SK-N-SH (cell line): Measurements from ENCODE around the gene AUTS2. TPM values are rescaled to one million over a fixed set of nuclear protein-coding genes. Genes with fewer than 3 reads are reported as not detected.

Experiments
- CTCF ChIA-PET: fragments of 300-600, 350-600 bp; formaldehyde crosslinking; extraction: SDS; loops from one replicate; lab custom pipeline; 2021; lab: Yijun Ruan, JAX
- POLR2A ChIA-PET: fragments of 350-600 bp; sonication (Branson Sonifier 250); formaldehyde crosslinking; extraction: SDS; loops from one replicate; lab custom pipeline; 2020; ENCODE audit warnings: antibody characterized with exemption, inconsistent platforms; lab: Yijun Ruan, JAX
- DNase-seq: peaks from one replicate; pipeline ENCODE4 v3.0.0; 2012
- H2AFZ ChIP-seq: fragments of 200-600 bp; sonication (generic); 2 replicates; pipeline ENCODE4 v1.8.1; 2016; ENCODE audit warnings: antibody characterized with exemption, mild to moderate bottlenecking, low read depth
- H3F3A ChIP-seq: fragments of 200-600 bp; sonication (generic); replicated peaks from 2 replicates; pipeline ENCODE3; 2016; ENCODE audit warnings: antibody characterized with exemption, mild to moderate bottlenecking; ENCODE audit not compliant: insufficient read depth
- H3K27ac ChIP-seq, 2 experiments: fragments of 200-500 bp in 1 of 2; fragments of 200-600 bp in 1 of 2; sonication (Bioruptor generic) in 1 of 2; sonication (generic), shearing (Covaris generic) in 1 of 2; 2 replicates each; pipeline versions ENCODE4 v1.5.1 to v1.6.1; 2014 to 2016; ENCODE audit warnings: low read depth in 2 of 2, inconsistent platforms in 1 of 2, low read length in 1 of 2, mild to moderate bottlenecking in 1 of 2, mixed read lengths in 1 of 2
- H3K27me3 ChIP-seq: fragments of 200-600 bp; sonication (generic), shearing (Covaris generic); 2 replicates; pipeline ENCODE4 v1.6.1; 2016; ENCODE audit warnings: mixed run types; ENCODE audit not compliant: insufficient read depth
- H3K36me3 ChIP-seq, 2 experiments: fragments of 200-500 bp in 1 of 2; fragments of 200-600 bp in 1 of 2; sonication (Bioruptor generic) in 1 of 2; sonication (generic) in 1 of 2; replicated peaks in 1 of 2; 2 replicates each; pipeline versions ENCODE3 to v1.5.1; 2014 to 2016; ENCODE audit warnings: low read length in 1 of 2, mild to moderate bottlenecking in 1 of 2; ENCODE audit not compliant: insufficient read depth in 2 of 2, control insufficient read depth in 1 of 2
- H3K4me1 ChIP-seq, 2 experiments: fragments of 200-500 bp in 1 of 2; fragments of 200-600 bp in 1 of 2; sonication (Bioruptor generic) in 1 of 2; sonication (generic), shearing (Covaris generic) in 1 of 2; 2 replicates each; pipeline versions ENCODE4 v1.5.1 to v1.6.1; 2014 to 2016; ENCODE audit warnings: low read depth in 1 of 2, low read length in 1 of 2, mixed run types in 1 of 2; ENCODE audit not compliant: insufficient read depth in 2 of 2, control insufficient read depth in 1 of 2
- H3K4me2 ChIP-seq: fragments of 200-600 bp; sonication (generic), shearing (Covaris generic); 2 replicates; pipeline ENCODE4 v1.6.1; 2017; ENCODE audit warnings: mixed run types
- H3K4me3 ChIP-seq, 2 experiments: fragments of 200-500 bp in 1 of 2; fragments of 200-600 bp in 1 of 2; sonication (Bioruptor generic) in 1 of 2; sonication (generic), shearing (Covaris generic) in 1 of 2; 2 replicates each; pipeline versions ENCODE4 v1.5.1 to v1.8.1; 2014 to 2016; ENCODE audit warnings: low read depth in 2 of 2, inconsistent platforms in 1 of 2, low read length in 1 of 2, mild to moderate bottlenecking in 1 of 2, mixed read lengths in 1 of 2, moderate library complexity in 1 of 2
- H3K79me2 ChIP-seq: fragments of 200-600 bp; sonication (generic); 2 replicates; pipeline ENCODE4 v1.8.1; 2017; ENCODE audit warnings: mild to moderate bottlenecking; ENCODE audit not compliant: insufficient read depth
- H3K9ac ChIP-seq: fragments of 200-600 bp; sonication (generic); 2 replicates; pipeline ENCODE4 v1.6.1; 2017; ENCODE audit warnings: mixed run types
- H3K9me2 ChIP-seq: fragments of 200-600 bp; sonication (generic); 2 replicates; pipeline ENCODE4 v1.6.1; 2017; ENCODE audit warnings: mixed run types
- H3K9me3 ChIP-seq: fragments of 200-600 bp; sonication (generic); 2 replicates; pipeline ENCODE4 v1.6.1; 2017; ENCODE audit warnings: mixed run types, mild to moderate bottlenecking, moderate library complexity
- H4K20me1 ChIP-seq: fragments of 200-600 bp; sonication (generic); 2 replicates; pipeline ENCODE4 v1.6.1; 2017; ENCODE audit warnings: mild to moderate bottlenecking, mixed run types; ENCODE audit not compliant: insufficient read depth
- EZH2phosphoT487 ChIP-seq: fragments of 200-600 bp; sonication (generic); IDR thresholded peaks from 2 replicates; pipeline ENCODE4 v1.6.1; 2017; ENCODE audit warnings: low read depth, mixed run types, mild to moderate bottlenecking, antibody characterized with exemption, moderate library complexity, borderline replicate concordance
- FOSL2 ChIP-seq: IDR thresholded peaks from 2 replicates; pipeline ENCODE4 v1.4.0; 2012; ENCODE audit warnings: low read depth, mild to moderate bottlenecking, moderate library complexity, borderline replicate concordance
- FOXJ3 ChIP-seq: sonication (generic); formaldehyde crosslinking; IDR thresholded peaks from 2 replicates; pipeline ENCODE4 v1.5.1; 2020; ENCODE audit warnings: mild to moderate bottlenecking, missing genetic modification reagents
- GABPA ChIP-seq: IDR thresholded peaks from 2 replicates; pipeline ENCODE4 v1.4.0; 2012; ENCODE audit warnings: low read depth, mild to moderate bottlenecking
- IRF3 ChIP-seq: fragments of 150-350 bp; IDR thresholded peaks from 2 replicates; pipeline ENCODE4 v1.6.1; 2016; ENCODE audit warnings: mild to moderate bottlenecking, low read depth, low read length
- MAX ChIP-seq: IDR thresholded peaks from 2 replicates; pipeline ENCODE4 v1.4.0; 2012; ENCODE audit warnings: low read depth
- NFIC ChIP-seq: IDR thresholded peaks from 2 replicates; pipeline ENCODE4 v1.4.0; 2012; ENCODE audit warnings: borderline replicate concordance
- NRF1 ChIP-seq: IDR thresholded peaks from 2 replicates; pipeline ENCODE4 v1.6.1; 2012; ENCODE audit warnings: low read depth, mild to moderate bottlenecking, low read length
- POLR2AphosphoS5 ChIP-seq: IDR thresholded peaks from 2 replicates; pipeline ENCODE4 v1.6.1; 2012; ENCODE audit warnings: low read depth, low read length
- RAD21 ChIP-seq: IDR thresholded peaks from 2 replicates; pipeline ENCODE4 v1.6.1; 2012; ENCODE audit warnings: mild to moderate bottlenecking, low read length
- RCOR1 ChIP-seq: fragments of 150-350 bp; IDR thresholded peaks from 2 replicates; pipeline ENCODE4 v1.6.1; 2017; ENCODE audit warnings: antibody characterized with exemption, low read length
- REST ChIP-seq: IDR thresholded peaks from 2 replicates; pipeline ENCODE4 v1.6.1; 2012; ENCODE audit warnings: mild to moderate bottlenecking, low read depth, low read length, moderate library complexity
- TCF12 ChIP-seq: IDR thresholded peaks from 2 replicates; pipeline ENCODE4 v1.4.0; 2012
- TEAD4 ChIP-seq: IDR thresholded peaks from 2 replicates; pipeline ENCODE4 v1.4.0; 2012; ENCODE audit warnings: mild to moderate bottlenecking, borderline replicate concordance; ENCODE audit not compliant: insufficient read depth
- USF1 ChIP-seq: IDR thresholded peaks from 2 replicates; pipeline ENCODE4 v1.4.0; 2012; ENCODE audit warnings: low read depth, borderline replicate concordance
- YY1 ChIP-seq: IDR thresholded peaks from 2 replicates; pipeline ENCODE4 v1.4.0; 2012; ENCODE audit warnings: low read depth, mild to moderate bottlenecking
- WGBS: methylation state at CpG from one replicate; pipeline ENCODE4 v1.1.6; 2017; ENCODE audit warnings: low lambda C conversion rate; 5-methylcytosine and 5-hydroxymethylcytosine counted together
- polyA plus RNA-seq, 3 experiments: library from polyadenylated mRNA; depleted of rRNA; stranded (reverse); fragments of >200 nt; gene quantifications; 2 replicates each; pipeline ENCODE4 v1.2.3, GENCODE V29; 2012

AUTS2 gene
- polyA plus RNA-seq, 1 of the 3 experiments (the other 2 are of a cell fraction) = 15.6 TPM

- H4K20me1 ChIP-seq = peaks cover 13% of the 10 kb centered on the region; the same call in 1 of the 2 replicates
- no peaks in the 10 kb centered on the region for H3K9me3 ChIP-seq
- peaks cover 5% of the 10 kb centered on the region; the same call in 1 of the 2 replicates for H3K79me2 ChIP-seq
- peaks cover 6 to 17% of the 10 kb centered on the region in 2 experiments; a peak in 3 of 4 replicates for H3K4me1 ChIP-seq
- H3K4me2 ChIP-seq = no peak overlapping the region
- H3K9ac ChIP-seq = no peak overlapping the region
- TF ChIP-seq USF1 = no peak
- no peak for TF ChIP-seq RCOR1
- TF ChIP-seq IRF3 = no peak
- TF ChIP-seq FOXJ3 (CRISPR knock-in tag) = no peak
- TF ChIP-seq GABPA = no peak
- TF ChIP-seq MAX = no peak
- TF ChIP-seq NFIC = no peak
- TF ChIP-seq YY1 = no peak
- no peak for TF ChIP-seq TCF12
- no peak for TF ChIP-seq REST
- TF ChIP-seq TEAD4 = no peak
- no peak for TF ChIP-seq FOSL2
- no peak for TF ChIP-seq EZH2phosphoT487
- no peak for TF ChIP-seq POLR2AphosphoS5
- TF ChIP-seq RAD21 = no peak
- no peak for TF ChIP-seq NRF1
- 89% methylated on average over 2 of the region's 2 CpGs for WGBS
- DNase-seq = no peak
- H2AFZ ChIP-seq = no peak overlapping the region
- H3K27me3 ChIP-seq = no peaks in the 10 kb centered on the region
- no peak overlapping the region for H3K4me3 ChIP-seq
- H3F3A ChIP-seq = no peaks in the 10 kb centered on the region
- ChIA-PET POLR2A (no interaction called here), CTCF (interaction anchor here (1.1 to 1.2 kb wide), 4 partner anchors 8 to 142 kb away, joined by 3 to 6 read pairs (median 4); no protein-coding TSS in a partner anchor)
- H3K36me3 ChIP-seq = no peaks in the 10 kb centered on the region
- no peaks in the 10 kb centered on the region for H3K9me2 ChIP-seq
- no peak overlapping the region for H3K27ac ChIP-seq
Measured at GRCh38 chr7:69789563-69789962, 191.3 kb downstream of the AUTS2 start.
